ENCODE results near the gene NCAPD3.

Gene NCAPD3

GRCh38 chr11:134139873-134140331 lies 83.9 kb downstream of the NCAPD3 start:
- H3K36me3 ChIP-seq (ENCODE audit: control insufficient read depth in 5 of 5, insufficient read depth in 5 of 5, low read length in 5 of 5) = peaks cover 0 to 7% (median 3%) of the 10 kb centered on the region in 5 donors
- no peaks in the 10 kb centered on the region for H3K9me3 ChIP-seq (ENCODE audit: control insufficient read depth in 5 of 5, low read length in 5 of 5)
- no peak overlapping the region for H3K27ac ChIP-seq (ENCODE audit: low read depth, low read length)
- H3K4me3 ChIP-seq (ENCODE audit: low read depth in 1 of 5, low read length in 5 of 5) = no peak overlapping the region
- H3K27me3 ChIP-seq (ENCODE audit: control insufficient read depth in 5 of 5, insufficient read depth in 4 of 5, low read length in 5 of 5) = no peaks in the 10 kb centered on the region
- peak overlapping the region in 1 of 5 donors; percentile 42 for H3K9ac ChIP-seq (ENCODE audit: low read length in 5 of 5)
- peaks cover 0 to 10% (median 3%) of the 10 kb centered on the region in 5 donors for H3K4me1 ChIP-seq (ENCODE audit: control insufficient read depth in 5 of 5, insufficient read depth in 5 of 5, low read length in 5 of 5)

- Histone ChIP-seq H3K4me3 (ENCODE audit: low read depth in 1 of 5, low read length in 5 of 5) (no peak overlapping the region), H3K9me3 (ENCODE audit: control insufficient read depth in 5 of 5, low read length in 5 of 5) (no peaks in the 10 kb centered on the region), H3K9ac (ENCODE audit: low read length in 5 of 5) (peak overlapping the region in 1 of 5 donors; percentile 42), H3K4me1 (ENCODE audit: control insufficient read depth in 5 of 5, insufficient read depth in 5 of 5, low read length in 5 of 5) (peaks cover 0 to 10% (median 2%) of the 10 kb centered on the region in 5 donors), H3K27ac (ENCODE audit: low read depth, low read length) (no peak overlapping the region), H3K27me3 (ENCODE audit: control insufficient read depth in 5 of 5, insufficient read depth in 4 of 5, low read length in 5 of 5) (no peaks in the 10 kb centered on the region), H3K36me3 (ENCODE audit: control insufficient read depth in 5 of 5, insufficient read depth in 5 of 5, low read length in 5 of 5) (peaks cover 0 to 7% (median under 1%) of the 10 kb centered on the region in 5 donors)
Observed at GRCh38 chr11:134139303-134139872, 84.4 kb downstream of the NCAPD3 start.

GRCh38 chr11:134138376-134138775 lies 85.4 kb downstream of the NCAPD3 start:
- Histone ChIP-seq H3K9ac (ENCODE audit: low read length in 5 of 5) (no peak overlapping the region), H3K36me3 (ENCODE audit: control insufficient read depth in 5 of 5, insufficient read depth in 5 of 5, low read length in 5 of 5) (peaks cover 0 to 7% (median 0%) of the 10 kb centered on the region in 5 donors), H3K4me1 (ENCODE audit: control insufficient read depth in 5 of 5, insufficient read depth in 5 of 5, low read length in 5 of 5) (peaks cover 0 to 7% (median 0%) of the 10 kb centered on the region in 5 donors), H3K4me3 (ENCODE audit: low read depth in 1 of 5, low read length in 5 of 5) (no peak overlapping the region), H3K27me3 (ENCODE audit: control insufficient read depth in 5 of 5, insufficient read depth in 4 of 5, low read length in 5 of 5) (no peaks in the 10 kb centered on the region), H3K9me3 (ENCODE audit: control insufficient read depth in 5 of 5, low read length in 5 of 5) (peaks cover 0 to 5% (median 0%) of the 10 kb centered on the region in 5 donors), H3K27ac (ENCODE audit: low read depth, low read length) (no peak overlapping the region)

- Histone ChIP-seq H3K4me3 (ENCODE audit: low read depth in 1 of 5, low read length in 5 of 5) (no peak overlapping the region), H3K36me3 (ENCODE audit: control insufficient read depth in 5 of 5, insufficient read depth in 5 of 5, low read length in 5 of 5) (no peaks in the 10 kb centered on the region), H3K27ac (ENCODE audit: low read depth, low read length) (no peak overlapping the region), H3K9me3 (ENCODE audit: control insufficient read depth in 5 of 5, low read length in 5 of 5) (peaks cover 2 to 18% (median 14%) of the 10 kb centered on the region in 5 donors), H3K27me3 (ENCODE audit: control insufficient read depth in 5 of 5, insufficient read depth in 4 of 5, low read length in 5 of 5) (no peaks in the 10 kb centered on the region), H3K4me1 (ENCODE audit: control insufficient read depth in 5 of 5, insufficient read depth in 5 of 5, low read length in 5 of 5) (no peaks in the 10 kb centered on the region), H3K9ac (ENCODE audit: low read length in 5 of 5) (no peak overlapping the region)
Observed at GRCh38 chr11:134134167-134134566, 89.6 kb downstream of the NCAPD3 start.

GRCh38 chr11:134132808-134133207 lies 91.0 kb downstream of the NCAPD3 start:
- Histone ChIP-seq H3K27me3 (ENCODE audit: control insufficient read depth in 5 of 5, insufficient read depth in 4 of 5, low read length in 5 of 5) (peaks cover 0 to 2% (median 0%) of the 10 kb centered on the region in 5 donors), H3K4me3 (ENCODE audit: low read depth in 1 of 5, low read length in 5 of 5) (no peak overlapping the region), H3K9ac (ENCODE audit: low read length in 5 of 5) (no peak overlapping the region), H3K36me3 (ENCODE audit: control insufficient read depth in 5 of 5, insufficient read depth in 5 of 5, low read length in 5 of 5) (no peaks in the 10 kb centered on the region), H3K27ac (ENCODE audit: low read depth, low read length) (no peak overlapping the region), H3K9me3 (ENCODE audit: control insufficient read depth in 5 of 5, low read length in 5 of 5) (peaks cover 2 to 18% (median 14%) of the 10 kb centered on the region in 5 donors), H3K4me1 (ENCODE audit: control insufficient read depth in 5 of 5, insufficient read depth in 5 of 5, low read length in 5 of 5) (no peaks in the 10 kb centered on the region)

GRCh38 chr11:134131628-134132244 lies 92.0 kb downstream of the NCAPD3 start:
- Histone ChIP-seq H3K9me3 (ENCODE audit: control insufficient read depth in 5 of 5, low read length in 5 of 5) (peaks cover 2 to 18% (median 14%) of the 10 kb centered on the region in 5 donors), H3K27ac (ENCODE audit: low read depth, low read length) (no peak overlapping the region), H3K9ac (ENCODE audit: low read length in 5 of 5) (no peak overlapping the region), H3K27me3 (ENCODE audit: control insufficient read depth in 5 of 5, insufficient read depth in 4 of 5, low read length in 5 of 5) (peaks cover 0 to 3% (median 2%) of the 10 kb centered on the region in 5 donors), H3K4me1 (ENCODE audit: control insufficient read depth in 5 of 5, insufficient read depth in 5 of 5, low read length in 5 of 5) (no peaks in the 10 kb centered on the region), H3K36me3 (ENCODE audit: control insufficient read depth in 5 of 5, insufficient read depth in 5 of 5, low read length in 5 of 5) (no peaks in the 10 kb centered on the region), H3K4me3 (ENCODE audit: low read depth in 1 of 5, low read length in 5 of 5) (no peak overlapping the region)

GRCh38 chr11:134126217-134126822 lies 97.4 kb downstream of the NCAPD3 start:
- no peak overlapping the region for H3K9ac ChIP-seq (ENCODE audit: low read length in 5 of 5)
- peaks cover 0 to 3% (median under 1%) of the 10 kb centered on the region in 5 donors for H3K9me3 ChIP-seq (ENCODE audit: control insufficient read depth in 5 of 5, low read length in 5 of 5)

GRCh38 chr11:134125507-134125906 lies 98.3 kb downstream of the NCAPD3 start:
- H3K4me1 ChIP-seq (ENCODE audit: control insufficient read depth in 5 of 5, insufficient read depth in 5 of 5, low read length in 5 of 5) = peaks cover 0 to 40% (median 26%) of the 10 kb centered on the region in 5 donors
- no peak overlapping the region for H3K27ac ChIP-seq (ENCODE audit: low read depth, low read length)
- peaks cover 0 to 21% (median 16%) of the 10 kb centered on the region in 5 donors for H3K27me3 ChIP-seq (ENCODE audit: control insufficient read depth in 5 of 5, insufficient read depth in 4 of 5, low read length in 5 of 5)
- H3K4me3 ChIP-seq (ENCODE audit: low read depth in 1 of 5, low read length in 5 of 5) = peak overlapping the region in 4 of 5 donors; percentile 59 to 67 (median 64)
- no peaks in the 10 kb centered on the region for H3K9me3 ChIP-seq (ENCODE audit: control insufficient read depth in 5 of 5, low read length in 5 of 5)
- peak overlapping the region in 1 of 5 donors; percentile 64 for H3K9ac ChIP-seq (ENCODE audit: low read length in 5 of 5)
- H3K36me3 ChIP-seq (ENCODE audit: control insufficient read depth in 5 of 5, insufficient read depth in 5 of 5, low read length in 5 of 5) = no peaks in the 10 kb centered on the region

More at GRCh38 chr11:134126217-134126822, 97.4 kb downstream of the NCAPD3 start:
- H3K27ac ChIP-seq (ENCODE audit: low read depth, low read length) = no peak overlapping the region
- H3K36me3 ChIP-seq (ENCODE audit: control insufficient read depth in 5 of 5, insufficient read depth in 5 of 5, low read length in 5 of 5) = no peaks in the 10 kb centered on the region
- peaks cover 0 to 18% (median 15%) of the 10 kb centered on the region in 5 donors for H3K27me3 ChIP-seq (ENCODE audit: control insufficient read depth in 5 of 5, insufficient read depth in 4 of 5, low read length in 5 of 5)
- peaks cover 0 to 32% (median 17%) of the 10 kb centered on the region in 5 donors for H3K4me1 ChIP-seq (ENCODE audit: control insufficient read depth in 5 of 5, insufficient read depth in 5 of 5, low read length in 5 of 5)
- no peak overlapping the region for H3K4me3 ChIP-seq (ENCODE audit: low read depth in 1 of 5, low read length in 5 of 5)

- peak overlapping the region; percentile 52 to 67 (median 63) for H3K4me3 ChIP-seq (ENCODE audit: low read depth in 1 of 5, low read length in 5 of 5)
- peak overlapping the region in 3 of 5 donors; percentile 33 to 64 (median 47) for H3K9ac ChIP-seq (ENCODE audit: low read length in 5 of 5)
Observed at GRCh38 chr11:134124660-134125451, 98.9 kb downstream of the NCAPD3 start.

More at GRCh38 chr11:134124660-134125451, 98.9 kb downstream of the NCAPD3 start:
- no peaks in the 10 kb centered on the region for H3K36me3 ChIP-seq (ENCODE audit: control insufficient read depth in 5 of 5, insufficient read depth in 5 of 5, low read length in 5 of 5)
- no peaks in the 10 kb centered on the region for H3K9me3 ChIP-seq (ENCODE audit: control insufficient read depth in 5 of 5, low read length in 5 of 5)
- H3K27me3 ChIP-seq (ENCODE audit: control insufficient read depth in 5 of 5, insufficient read depth in 4 of 5, low read length in 5 of 5) = peaks cover 0 to 21% (median 16%) of the 10 kb centered on the region in 5 donors
- H3K27ac ChIP-seq (ENCODE audit: low read depth, low read length) = no peak overlapping the region
- H3K4me1 ChIP-seq (ENCODE audit: control insufficient read depth in 5 of 5, insufficient read depth in 5 of 5, low read length in 5 of 5) = peaks cover 0 to 47% (median 32%) of the 10 kb centered on the region in 5 donors

Data from subcutaneous abdominal adipose tissue (tissue), 5 donors.